Measurements from ENCODE around the gene FNBP1.

DNA sequence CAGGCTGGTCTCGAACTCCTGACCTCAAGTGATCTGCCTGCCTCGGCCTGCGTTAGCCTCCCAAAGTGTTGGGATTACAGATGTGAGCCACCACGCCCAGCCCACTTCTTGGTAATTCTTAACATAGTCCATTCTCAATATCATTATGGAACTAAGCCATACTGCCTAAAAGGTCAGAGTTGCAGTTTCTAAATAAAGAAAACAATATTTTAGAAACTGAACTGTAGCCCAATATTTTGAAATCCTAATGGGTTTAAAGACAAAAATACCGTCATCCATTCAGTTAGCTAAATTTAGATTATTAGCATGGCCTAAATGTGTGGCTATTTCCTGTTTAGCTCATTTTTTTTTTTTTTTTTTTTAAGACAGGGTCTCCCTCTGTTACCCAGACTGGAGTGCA, 108.2 kb downstream of the FNBP1 start:
- TF ChIP-seq POLR2A (IDR thresholded peaks at IDR 0.05; ENCODE audit: extremely low read depth, insufficient read length) (no peak), MAX (IDR thresholded peaks at IDR 0.05; ENCODE audit: low read depth, low read length) (no peak)
- TF ChIP-seq, protein P1, sequence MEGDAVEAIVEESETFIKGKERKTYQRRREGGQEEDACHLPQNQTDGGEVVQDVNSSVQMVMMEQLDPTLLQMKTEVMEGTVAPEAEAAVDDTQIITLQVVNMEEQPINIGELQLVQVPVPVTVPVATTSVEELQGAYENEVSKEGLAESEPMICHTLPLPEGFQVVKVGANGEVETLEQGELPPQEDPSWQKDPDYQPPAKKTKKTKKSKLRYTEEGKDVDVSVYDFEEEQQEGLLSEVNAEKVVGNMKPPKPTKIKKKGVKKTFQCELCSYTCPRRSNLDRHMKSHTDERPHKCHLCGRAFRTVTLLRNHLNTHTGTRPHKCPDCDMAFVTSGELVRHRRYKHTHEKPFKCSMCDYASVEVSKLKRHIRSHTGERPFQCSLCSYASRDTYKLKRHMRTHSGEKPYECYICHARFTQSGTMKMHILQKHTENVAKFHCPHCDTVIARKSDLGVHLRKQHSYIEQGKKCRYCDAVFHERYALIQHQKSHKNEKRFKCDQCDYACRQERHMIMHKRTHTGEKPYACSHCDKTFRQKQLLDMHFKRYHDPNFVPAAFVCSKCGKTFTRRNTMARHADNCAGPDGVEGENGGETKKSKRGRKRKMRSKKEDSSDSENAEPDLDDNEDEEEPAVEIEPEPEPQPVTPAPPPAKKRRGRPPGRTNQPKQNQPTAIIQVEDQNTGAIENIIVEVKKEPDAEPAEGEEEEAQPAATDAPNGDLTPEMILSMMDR (IDR thresholded peaks at IDR 0.05; ENCODE audit: low read depth, low read length): no peak
